ACC112 (cell line): ENCODE measurements around the gene KRTAP13-4.

Source experiments
- H2AFZ ChIP-seq: fragments of 200-600 bp; sonication (generic); one replicate; pipeline ENCODE4 v1.6.0; 2017; ENCODE audit warnings: antibody characterized with exemption, low read length; ENCODE audit not compliant: unreplicated experiment
- H3K27ac ChIP-seq: fragments of 200-600 bp; sonication (generic); 2 replicates; pipeline ENCODE4 v1.5.1; 2014; ENCODE audit warnings: low read depth, mild to moderate bottlenecking, antibody characterized with exemption, low read length, moderate library complexity
- H3K27me3 ChIP-seq: fragments of 200-600 bp; sonication (generic); 2 replicates; pipeline ENCODE4 v1.6.1; 2014; ENCODE audit warnings: mild to moderate bottlenecking, antibody characterized with exemption, low read length, moderate library complexity, mixed read lengths; ENCODE audit not compliant: insufficient read depth
- H3K36me3 ChIP-seq: fragments of 200-600 bp; sonication (generic); 2 replicates; pipeline ENCODE4 v1.6.1; 2016; ENCODE audit warnings: mild to moderate bottlenecking, antibody characterized with exemption, low read length, moderate library complexity, mixed read lengths; ENCODE audit not compliant: insufficient read depth
- H3K4me1 ChIP-seq: fragments of 200-600 bp; sonication (generic); one replicate; pipeline ENCODE4 v1.6.1; 2016; ENCODE audit warnings: low read length, mixed read lengths; ENCODE audit not compliant: insufficient read depth, unreplicated experiment, control insufficient read depth
- H3K4me3 ChIP-seq: fragments of 200-600 bp; sonication (generic); 2 replicates; pipeline ENCODE4 v1.5.1; 2014; ENCODE audit warnings: mild to moderate bottlenecking, low read depth, low read length
- H3K79me2 ChIP-seq: fragments of 200-600 bp; sonication (generic); one replicate; pipeline ENCODE4 v1.6.0; 2016; ENCODE audit warnings: low read length; ENCODE audit not compliant: control insufficient read depth, unreplicated experiment, insufficient read depth

KRTAP13-4 gene

DNA sequence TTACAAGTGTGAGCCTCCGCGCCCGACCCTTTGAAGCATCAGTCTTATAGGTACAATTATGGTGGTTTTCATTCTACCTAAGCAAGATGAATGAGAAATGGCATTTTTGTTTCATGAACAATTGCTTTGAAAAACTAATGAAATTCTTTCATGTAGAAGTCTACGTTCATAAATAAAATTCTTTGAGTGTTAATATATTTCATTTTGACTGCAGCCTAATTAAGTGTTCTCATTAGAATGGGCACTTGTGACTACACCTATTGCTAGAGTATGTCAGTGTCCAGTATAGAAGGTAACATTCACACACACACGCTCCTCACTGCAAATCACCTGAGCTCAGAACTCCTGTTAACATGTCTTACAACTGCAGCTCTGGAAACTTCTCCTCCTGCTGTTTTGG, 10.0 kb downstream of the KRTAP13-4 start, which contains the start of gene KRTAP15-1:
KRTAP15-1 (plus strand) TSS at position 301 of the 400 bp plus-strand sequence; CDS start at position 354, 53 bp downstream.
- Histone ChIP-seq H2AFZ (no peak within 1 kb of the TSS), H3K4me3 (no peak within 1 kb of the TSS), H3K27ac (no peak within 1 kb of the TSS), H3K36me3 (no peaks in the 10 kb centered on the region), H3K27me3 (no peaks in the 10 kb centered on the region), H3K79me2 (no peaks in the 10 kb centered on the region), H3K4me1 (no peaks in the 10 kb centered on the region)

DNA sequence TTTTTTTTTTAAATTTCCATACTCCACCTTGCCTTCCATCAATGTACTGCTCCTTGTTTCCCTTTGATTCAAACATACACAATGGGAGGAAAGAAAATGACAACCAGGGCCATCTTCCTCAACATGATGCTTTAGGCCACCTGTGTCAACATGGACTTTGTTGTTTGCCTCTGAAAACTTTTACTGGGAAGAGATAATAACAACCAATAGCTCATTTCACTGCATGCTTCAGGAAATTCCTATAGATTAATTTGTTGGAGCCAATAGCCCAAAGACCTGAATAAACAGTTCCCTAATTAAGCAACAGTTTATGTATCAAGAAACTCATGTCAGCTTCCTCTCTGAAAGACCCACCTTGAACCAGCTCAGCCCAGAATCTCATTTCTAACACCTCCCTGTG, 13.2 kb downstream of the KRTAP13-4 start:
- Histone ChIP-seq H3K4me1 (no peaks in the 10 kb centered on the region), H2AFZ (no peak overlapping the region), H3K27me3 (no peaks in the 10 kb centered on the region), H3K4me3 (no peak overlapping the region), H3K36me3 (no peaks in the 10 kb centered on the region), H3K79me2 (no peaks in the 10 kb centered on the region), H3K27ac (no peak overlapping the region)

DNA sequence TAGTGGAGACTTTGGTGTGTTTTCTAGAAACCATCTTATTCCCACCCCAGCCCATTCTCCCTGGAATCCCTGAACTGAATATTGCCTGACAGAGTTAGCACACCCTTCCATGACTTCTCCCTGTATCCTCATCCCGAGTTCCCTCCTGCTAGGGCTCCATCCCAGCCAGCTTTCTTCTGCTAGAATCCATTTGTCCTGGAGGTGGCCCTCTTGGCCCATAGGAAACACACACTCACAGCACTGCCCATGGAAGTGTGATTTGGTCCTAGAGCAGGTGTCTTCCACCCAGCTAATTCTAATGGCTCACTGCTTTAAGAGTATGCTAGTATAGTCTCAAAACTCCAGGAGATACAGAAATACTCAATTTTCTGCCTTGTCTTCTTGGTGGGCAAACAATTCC, 14.2 kb downstream of the KRTAP13-4 start:
- Histone ChIP-seq H3K36me3 (no peaks in the 10 kb centered on the region), H2AFZ (no peak overlapping the region), H3K4me3 (no peak overlapping the region), H3K27ac (no peak overlapping the region), H3K27me3 (no peaks in the 10 kb centered on the region), H3K79me2 (no peaks in the 10 kb centered on the region), H3K4me1 (no peaks in the 10 kb centered on the region)

- H2AFZ ChIP-seq, result no peak overlapping the region
Observed at GRCh38 chr21:30447056-30447455, 17.0 kb downstream of the KRTAP13-4 start.

GRCh38 chr21:30448514-30448913, 18.5 kb downstream of the KRTAP13-4 start:
- no peak overlapping the region for H3K4me3 ChIP-seq
- H3K4me1 ChIP-seq, result no peaks in the 10 kb centered on the region
- no peak overlapping the region for H3K27ac ChIP-seq
- H2AFZ ChIP-seq, result no peak overlapping the region
- H3K27me3 ChIP-seq, result no peaks in the 10 kb centered on the region
- H3K36me3 ChIP-seq, result no peaks in the 10 kb centered on the region
- no peaks in the 10 kb centered on the region for H3K79me2 ChIP-seq

More at GRCh38 chr21:30447056-30447455, 17.0 kb downstream of the KRTAP13-4 start:
- H3K27me3 ChIP-seq, result no peaks in the 10 kb centered on the region
- H3K36me3 ChIP-seq, result no peaks in the 10 kb centered on the region
- H3K4me1 ChIP-seq, result no peaks in the 10 kb centered on the region
- no peak overlapping the region for H3K4me3 ChIP-seq
- H3K79me2 ChIP-seq, result no peaks in the 10 kb centered on the region
- no peak overlapping the region for H3K27ac ChIP-seq

GRCh38 chr21:30463713-30464112, 33.7 kb downstream of the KRTAP13-4 start:
- Histone ChIP-seq H3K4me1 (no peaks in the 10 kb centered on the region), H3K79me2 (no peaks in the 10 kb centered on the region), H3K27me3 (no peaks in the 10 kb centered on the region), H3K27ac (no peak overlapping the region), H2AFZ (no peak overlapping the region), H3K4me3 (no peak overlapping the region), H3K36me3 (no peaks in the 10 kb centered on the region)

DNA sequence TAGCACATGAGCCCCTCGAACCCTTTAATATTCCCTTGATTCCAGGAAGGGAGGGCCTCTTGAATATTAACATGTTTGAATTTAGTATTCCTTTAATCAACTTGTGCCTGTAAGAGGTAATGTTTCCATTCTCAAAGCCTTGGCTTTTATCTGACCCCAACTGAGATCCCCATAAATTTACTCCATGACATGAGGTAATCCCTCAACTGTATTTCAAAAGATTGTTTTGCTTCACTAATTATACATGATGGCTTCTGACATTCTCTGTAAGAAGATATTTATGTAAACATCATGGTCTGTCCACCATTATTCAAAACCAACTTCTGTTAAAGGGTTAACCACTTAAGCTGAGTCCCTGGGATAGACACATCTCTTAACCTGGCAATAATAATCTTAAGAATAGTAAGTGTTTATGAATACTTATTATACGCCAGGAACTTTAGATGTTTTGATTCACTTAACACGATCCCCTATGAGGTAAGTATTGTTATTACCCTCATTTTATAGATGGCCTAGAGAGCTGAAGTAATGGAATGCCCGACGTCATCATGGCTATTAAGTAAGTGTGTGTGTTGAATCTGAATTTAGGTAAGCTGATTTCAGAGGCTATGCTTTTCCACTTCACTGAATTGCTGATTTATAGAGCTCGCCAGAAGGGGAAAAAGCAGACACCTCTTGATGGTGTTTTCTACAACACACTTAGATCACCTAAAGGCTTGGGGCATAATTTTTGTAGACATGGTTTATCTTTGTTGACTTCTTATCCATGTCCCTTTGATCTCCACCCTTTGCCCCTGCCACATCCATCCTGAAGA, 39.1 kb downstream of the KRTAP13-4 start:
- Histone ChIP-seq H3K4me1 (no peaks in the 10 kb centered on the region), H3K79me2 (no peaks in the 10 kb centered on the region), H3K4me3 (no peak overlapping the region), H3K36me3 (no peaks in the 10 kb centered on the region), H3K27me3 (no peaks in the 10 kb centered on the region), H2AFZ (no peak overlapping the region), H3K27ac (no peak overlapping the region)

- Histone ChIP-seq H3K36me3 (no peaks in the 10 kb centered on the region), H2AFZ (no peak overlapping the region), H3K4me1 (no peaks in the 10 kb centered on the region), H3K27me3 (no peaks in the 10 kb centered on the region), H3K79me2 (no peaks in the 10 kb centered on the region), H3K4me3 (no peak overlapping the region), H3K27ac (no peak overlapping the region)
Observed at GRCh38 chr21:30478004-30478403, 48.0 kb downstream of the KRTAP13-4 start.

- H3K27me3 ChIP-seq, result no peaks in the 10 kb centered on the region
- no peak overlapping the region for H3K4me3 ChIP-seq
- no peaks in the 10 kb centered on the region for H3K36me3 ChIP-seq
- H3K79me2 ChIP-seq, result no peaks in the 10 kb centered on the region
- no peak overlapping the region for H3K27ac ChIP-seq
- no peaks in the 10 kb centered on the region for H3K4me1 ChIP-seq
- no peak overlapping the region for H2AFZ ChIP-seq
Observed at GRCh38 chr21:30479259-30479658, 49.2 kb downstream of the KRTAP13-4 start.

DNA sequence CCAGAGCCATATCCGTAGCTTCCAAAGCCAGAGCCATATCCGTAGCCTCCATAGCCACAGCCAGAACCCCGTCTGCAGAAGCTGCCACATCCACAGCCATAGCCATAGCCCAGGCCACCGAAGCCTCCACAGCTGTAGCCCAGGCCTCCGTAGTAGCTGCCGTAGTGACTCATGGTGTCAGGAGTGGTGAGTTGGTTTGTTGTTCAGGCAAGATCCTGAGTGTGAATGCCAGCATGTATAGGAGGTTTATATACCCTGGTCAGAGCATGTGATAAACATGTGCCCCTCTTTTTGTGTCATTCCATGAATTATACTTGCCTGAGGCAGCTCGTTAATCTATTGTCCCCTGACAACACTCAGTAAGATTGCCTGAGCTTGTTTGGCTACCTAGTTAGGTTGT, 50.1 kb downstream of the KRTAP13-4 start, which contains the start of gene KRTAP19-1:
KRTAP19-1 (minus strand) TSS at position 223 of the 400 bp plus-strand sequence; CDS start at position 173, 50 bp downstream.
- H2AFZ ChIP-seq, result no peak within 1 kb of the TSS
- no peak within 1 kb of the TSS for H3K4me3 ChIP-seq
- no peak within 1 kb of the TSS for H3K27ac ChIP-seq
- no peaks in the 10 kb centered on the region for H3K79me2 ChIP-seq
- no peaks in the 10 kb centered on the region for H3K4me1 ChIP-seq
- H3K27me3 ChIP-seq, result no peaks in the 10 kb centered on the region
- H3K36me3 ChIP-seq, result no peaks in the 10 kb centered on the region
